NOMO-1 treated with DMSO at 0.1 percent for 48 hours (cell line): ENCODE measurements around the gene UBL4B.

Experiments
- DNase-seq: peaks from one replicate; lab custom pipeline; 2025; ENCODE audit not compliant: unreplicated experiment; lab: John Stamatoyannopoulos, UW

Gene UBL4B

GRCh38 chr1:110152133-110152785 lies 40.0 kb downstream of the UBL4B start:
- no peak for DNase-seq

- DNase-seq: no peak
Observed at GRCh38 chr1:110153407-110153950, 41.2 kb downstream of the UBL4B start.

DNA sequence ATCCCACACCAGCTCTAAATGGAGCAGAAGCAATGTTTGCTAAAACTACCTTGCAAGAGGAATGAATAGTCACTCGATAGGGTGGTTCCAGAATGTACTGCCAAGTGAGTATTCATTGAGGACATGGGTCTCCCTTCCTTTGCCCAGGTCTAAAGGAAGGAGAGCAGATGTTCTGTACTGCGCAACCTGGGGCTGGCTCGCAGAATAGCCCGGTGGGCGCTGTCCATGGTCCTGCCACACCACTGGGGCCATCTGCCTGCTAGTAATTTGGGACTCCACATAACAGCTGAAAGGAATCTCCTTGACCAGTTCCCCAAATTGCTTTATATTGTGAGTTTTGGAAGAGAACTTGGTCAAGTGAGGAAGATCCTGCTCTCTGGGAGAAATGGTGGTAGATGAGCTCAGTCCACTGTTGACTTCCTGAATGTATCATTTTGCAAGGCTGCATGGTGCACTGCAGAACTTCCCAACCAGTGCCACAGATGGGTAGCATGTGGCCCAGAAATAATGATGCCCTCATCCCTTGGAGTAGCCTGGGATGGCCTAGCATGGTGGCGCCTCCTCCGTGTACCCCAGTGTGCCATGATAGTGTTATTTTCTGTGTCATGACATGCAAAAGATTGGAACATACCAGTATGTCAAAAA lies 43.8 kb downstream of the UBL4B start:
- DNase-seq: peak; percentile 11

- DNase-seq: no peak
Observed at GRCh38 chr1:110158261-110158660, 46.0 kb downstream of the UBL4B start.

GRCh38 chr1:110159168-110159567 lies 46.9 kb downstream of the UBL4B start:
- no peak for DNase-seq

GRCh38 chr1:110160538-110161100 lies 48.4 kb downstream of the UBL4B start:
- no peak for DNase-seq

- DNase-seq: no peak
Observed at GRCh38 chr1:110161165-110161564, 48.9 kb downstream of the UBL4B start.

GRCh38 chr1:110161849-110162248 lies 49.6 kb downstream of the UBL4B start:
- DNase-seq: no peak
